Keratinocyte (primary cell): ENCODE measurements around the gene SGO2. TPM values are rescaled to one million over a fixed set of nuclear protein-coding genes. Genes with fewer than 3 reads are reported as not detected.
"Not testable (repeated sequence)": the region's sequence is repeated elsewhere in the genome, so short reads cannot be mapped to it uniquely, and the experiment has no call there.

Experiments
- DNase-seq: peaks from one replicate; pipeline ENCODE4 v3.0.0-alpha.2; 2011; ENCODE audit warnings: low read depth, missing footprints, low spot score
- FAIRE-seq: peaks from 2 replicates; lab custom pipeline; 2011; peaks lifted over from hg19 to GRCh38; lab: Jason Lieb, UNC
- H2AFZ ChIP-seq: 2 replicates; pipeline ENCODE4 v1.6.0; 2012; ENCODE audit warnings: low read length, control low read depth, inconsistent platforms; ENCODE audit not compliant: control insufficient read depth
- H3K27ac ChIP-seq: 2 replicates; pipeline ENCODE4 v1.5.1; 2011; ENCODE audit warnings: low read length; ENCODE audit not compliant: control insufficient read depth, insufficient read depth
- H3K27me3 ChIP-seq: 3 replicates; pipeline ENCODE4 v1.6.0; 2011; ENCODE audit warnings: low read length; ENCODE audit not compliant: control insufficient read depth, insufficient read depth; ENCODE audit errors: extremely low read depth
- H3K36me3 ChIP-seq, 2 experiments: 2 replicates in 1 of 2; 3 replicates in 1 of 2; pipeline ENCODE4 v1.5.1; 2011; ENCODE audit warnings: low read length in 2 of 2, mild to moderate bottlenecking in 1 of 2; ENCODE audit not compliant: control insufficient read depth in 2 of 2, insufficient read depth in 2 of 2; ENCODE audit errors: extremely low read depth in 1 of 2
- H3K4me1 ChIP-seq: 3 replicates; pipeline ENCODE4 v1.5.1; 2011; ENCODE audit warnings: low read length; ENCODE audit not compliant: control insufficient read depth, insufficient read depth; ENCODE audit errors: extremely low read depth
- H3K4me2 ChIP-seq: 3 replicates; pipeline ENCODE4 v1.6.0; 2011; ENCODE audit warnings: low read depth, low read length; ENCODE audit not compliant: control insufficient read depth, insufficient read depth; ENCODE audit errors: extremely low read depth
- H3K4me3 ChIP-seq, 3 experiments: fragments of 200-600 bp in 1 of 3; sonication (generic) in 1 of 3; 2 replicates in 2 of 3; 3 replicates in 1 of 3; pipeline ENCODE4 v1.5.1; 2011 to 2016; ENCODE audit warnings: low read length in 3 of 3, mild to moderate bottlenecking in 3 of 3, control low read depth in 2 of 3, inconsistent platforms in 1 of 3, low read depth in 1 of 3, mixed read lengths in 1 of 3, mixed run types in 1 of 3, moderate library complexity in 1 of 3; ENCODE audit not compliant: control insufficient read depth in 2 of 3, insufficient read depth in 2 of 3; ENCODE audit errors: extremely low read depth in 1 of 3
- H3K79me2 ChIP-seq: 2 replicates; pipeline ENCODE4 v1.6.0; 2012; ENCODE audit warnings: low read length; ENCODE audit not compliant: control insufficient read depth, insufficient read depth
- H3K9ac ChIP-seq: 3 replicates; pipeline ENCODE4 v1.6.0; 2011; ENCODE audit warnings: low read length; ENCODE audit not compliant: control insufficient read depth, insufficient read depth; ENCODE audit errors: extremely low read depth
- H3K9me1 ChIP-seq: 3 replicates; pipeline ENCODE4 v1.6.0; 2011; ENCODE audit warnings: low read length; ENCODE audit not compliant: control insufficient read depth, insufficient read depth; ENCODE audit errors: extremely low read depth
- H3K9me3 ChIP-seq: 2 replicates; pipeline ENCODE4 v1.5.1; 2012; ENCODE audit warnings: low read depth, low read length; ENCODE audit not compliant: control insufficient read depth
- H4K20me1 ChIP-seq: 3 replicates; pipeline ENCODE4 v1.6.0; 2011; ENCODE audit warnings: low read length; ENCODE audit not compliant: control insufficient read depth, insufficient read depth; ENCODE audit errors: extremely low read depth
- CTCF ChIP-seq, 3 experiments: IDR thresholded peaks in 1 of 3; conservative IDR thresholded peaks in 1 of 3; optimal IDR thresholded peaks in 1 of 3; 2 replicates in 2 of 3; 3 replicates in 1 of 3; pipeline versions ENCODE3 to v1.5.1; 2011; ENCODE audit warnings: low read length in 3 of 3, mild to moderate bottlenecking in 3 of 3, moderate library complexity in 2 of 3, control low read depth in 1 of 3, inconsistent platforms in 1 of 3; ENCODE audit not compliant: insufficient read depth in 2 of 3; ENCODE audit errors: extremely low read depth in 1 of 3
- EZH2 ChIP-seq: IDR thresholded peaks from one replicate; pipeline ENCODE4 v1.6.1; 2012; ENCODE audit warnings: inconsistent platforms, mild to moderate bottlenecking, low read length, moderate library complexity
- dilution Hi-C: fragments of 300-500 bp; cut with MboI; formaldehyde crosslinking; loops from one replicate; pipeline ENCODE4 v1.7.0; 2020; ENCODE audit warnings: low sequenced_read_pairs; ENCODE audit not compliant: extremely low pct_ligation_motif_present
- polyA plus RNA-seq, 5 experiments: library from polyadenylated mRNA; depleted of rRNA in 3 of 5; stranded (reverse) in 3 of 5; stranded (forward) in 1 of 5; unstranded in 1 of 5; fragments of >200 nt; gene quantifications; 1 replicate in 1 of 5; 2 replicates in 3 of 5; 3 replicates in 1 of 5; pipeline versions ENCODE4 v1.2.1 to v1.2.3, GENCODE V29; 2011 to 2012; ENCODE audit warnings: missing spikeins in 2 of 5, low read depth in 1 of 5, low replicate concordance in 1 of 5

SGO2 gene
- polyA plus RNA-seq, 1 donor (not counting 4 experiments of a cell fraction or from before 2014, with no cell fraction given), result 8.6 TPM

- Histone ChIP-seq H3K4me3 (peak overlapping the region in 1 of 3 experiments; percentile 2), H2AFZ (peak overlapping the region; percentile 11), H3K9ac (no peak overlapping the region), H3K9me3 (no peaks in the 10 kb centered on the region), H3K79me2 (no peaks in the 10 kb centered on the region), H3K27ac (peak overlapping the region; percentile 40), H3K9me1 (no peaks in the 10 kb centered on the region), H3K4me2 (peak overlapping the region; percentile 70), H3K4me1 (peaks cover 36% of the 10 kb centered on the region), H4K20me1 (no peaks in the 10 kb centered on the region), H3K27me3 (no peaks in the 10 kb centered on the region), H3K36me3 (no peaks in the 10 kb centered on the region)
- no peak for TF ChIP-seq EZH2
- no peak for TF ChIP-seq CTCF (optimal IDR thresholded peaks at IDR 0.05 in 1 of 3, IDR thresholded peaks at IDR 0.05 in 1 of 3, conservative IDR thresholded peaks at IDR 0.05 in 1 of 3; ENCODE audit: extremely low read depth in 1 of 3, insufficient read depth in 2 of 3, low read length in 3 of 3)
- DNase-seq (no peak), FAIRE-seq (no peak)
- dilution Hi-C loops, result no loop called here
These were observed 82.5 kb downstream of the SGO2 start for GRCh38 chr2:200608341-200609027.

- Histone ChIP-seq H3K9ac (no peak overlapping the region), H3K36me3 (no peaks in the 10 kb centered on the region), H3K9me3 (no peaks in the 10 kb centered on the region), H3K4me3 (peak overlapping the region in 1 of 3 experiments; percentile 31), H3K4me2 (peak overlapping the region; percentile 70), H3K79me2 (no peaks in the 10 kb centered on the region), H3K4me1 (peaks cover 36% of the 10 kb centered on the region), H2AFZ (peak overlapping the region; percentile 11), H4K20me1 (no peaks in the 10 kb centered on the region), H3K27ac (peak overlapping the region; percentile 40), H3K27me3 (no peaks in the 10 kb centered on the region), H3K9me1 (no peaks in the 10 kb centered on the region)
- peak; percentile 93 for FAIRE-seq
- dilution Hi-C loops, result no loop called here
- DNase-seq, result peak; percentile 45
- no peak for TF ChIP-seq EZH2
- no peak for TF ChIP-seq CTCF (optimal IDR thresholded peaks at IDR 0.05 in 1 of 3, IDR thresholded peaks at IDR 0.05 in 1 of 3, conservative IDR thresholded peaks at IDR 0.05 in 1 of 3; ENCODE audit: extremely low read depth in 1 of 3, insufficient read depth in 2 of 3, low read length in 3 of 3)
These were observed 83.1 kb downstream of the SGO2 start for GRCh38 chr2:200609028-200609614.

GRCh38 chr2:200610217-200610616 lies 84.2 kb downstream of the SGO2 start:
- H4K20me1 ChIP-seq, H3K9me3 ChIP-seq, H3K79me2 ChIP-seq, DNase-seq, H3K9ac ChIP-seq, H3K4me3 ChIP-seq, FAIRE-seq, H3K9me1 ChIP-seq, H3K4me2 ChIP-seq, H3K27me3 ChIP-seq, H3K36me3 ChIP-seq, H2AFZ ChIP-seq, dilution Hi-C loops, H3K27ac ChIP-seq: not testable (repeated sequence)
- H3K4me1 ChIP-seq, result peaks cover 38% of the 10 kb centered on the region
